ENCODE data around the gene TMEM272. TPM values are rescaled to one million over a fixed set of nuclear protein-coding genes. Genes with fewer than 3 reads are reported as not detected.

Gene TMEM272
- total RNA-seq, 1 experiment from 2014 or later = 0.17 TPM

DNA sequence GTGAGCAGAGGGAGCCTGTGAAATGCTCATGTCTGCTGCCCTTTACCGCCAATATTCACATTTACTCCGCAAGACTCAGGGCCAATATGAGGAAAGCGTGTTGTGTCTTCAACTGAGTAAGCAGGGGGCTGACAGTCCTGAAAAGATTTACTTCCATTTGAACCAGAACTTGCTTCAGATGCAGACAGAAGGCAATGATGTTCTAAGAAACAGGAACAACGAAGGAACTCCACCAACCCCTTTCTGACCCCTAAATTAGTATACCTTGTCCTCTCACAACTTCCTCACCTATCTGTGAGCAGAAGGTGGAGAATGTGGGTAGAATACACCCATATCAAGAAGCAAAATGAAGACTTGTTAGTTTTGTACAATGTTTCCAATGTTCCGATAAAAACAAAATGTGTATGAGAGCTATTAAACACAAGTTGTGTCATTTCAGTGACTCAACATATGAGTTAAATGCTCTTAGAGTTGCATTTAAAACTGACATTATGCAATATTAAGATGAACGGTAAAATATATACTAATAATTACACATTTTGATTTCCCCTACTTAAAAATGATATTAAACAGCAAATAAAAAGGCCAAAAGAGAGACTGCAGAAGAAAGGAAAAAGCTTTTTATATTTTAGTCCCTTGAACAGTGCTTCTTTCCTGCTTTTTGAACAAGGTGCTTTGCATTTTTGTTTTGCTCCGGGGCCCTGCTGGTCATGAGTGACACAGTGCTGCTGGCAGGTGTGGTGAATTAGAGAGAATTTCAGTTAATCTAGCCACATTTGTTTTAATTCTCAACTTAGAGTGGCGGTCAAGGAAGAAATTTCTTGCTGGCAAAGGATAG is 16.0 kb downstream of the TMEM272 start:
- intact Hi-C loops (cut with micrococcal nuclease) = no loop called here

DNA sequence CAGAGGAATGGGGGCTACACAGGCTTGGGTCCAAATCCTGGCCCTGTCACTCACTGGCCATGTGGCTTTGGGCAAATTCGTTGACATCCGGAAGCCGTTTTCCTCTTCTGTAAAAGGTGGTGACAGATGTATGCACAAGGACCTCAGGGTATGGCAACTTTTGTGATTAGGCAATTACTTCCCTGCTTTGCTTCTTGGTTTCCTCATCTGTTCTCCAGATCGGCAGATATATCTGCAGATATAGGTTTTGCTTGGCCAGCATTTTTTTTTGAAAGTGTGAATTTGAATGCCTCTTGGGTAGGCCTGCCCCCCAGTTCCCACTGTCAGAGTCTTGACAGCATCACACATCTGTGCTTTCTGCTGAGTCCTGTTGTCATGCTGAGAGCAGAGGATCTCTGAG is 17.7 kb downstream of the TMEM272 start:
- ChIA-PET POLR2A (no interaction called here), RAD21 (ENCODE audit: low non-redundant PET in 1 of 2, low total read pairs in 2 of 2, uncharacterized antibody in 2 of 2, unreplicated experiment in 2 of 2) (no interaction called here), CTCF (interaction anchor here (1.6 kb wide), 1 partner anchor 18 kb away, joined by 4 read pairs; the partner anchor contains the start of gene TMEM272)
- Histone ChIP-seq H3K4me2 (ENCODE audit: low read length) (no peak overlapping the region), H3K27me3 (ENCODE audit: insufficient read depth, low read length) (peaks cover 8% of the 10 kb centered on the region; the same call in 1 of the 2 replicates), H2AFZ (ENCODE audit: low read depth, low read length, poor library complexity, severe bottlenecking) (no peak overlapping the region), H3K9me2 (ENCODE audit: insufficient read depth) (no peaks in the 10 kb centered on the region), H3K4me3 (replicated peaks in 1 of 2; ENCODE audit: low read depth in 1 of 2, low read length in 2 of 2) (no peak overlapping the region), H4K20me1 (ENCODE audit: insufficient read depth) (no peaks in the 10 kb centered on the region), H3K36me3 (ENCODE audit: control insufficient read depth in 1 of 2, insufficient read depth in 2 of 2, low read length in 2 of 2) (no peaks in the 10 kb centered on the region), H3K27ac (ENCODE audit: low read depth, low read length) (no peak overlapping the region), H3K9me3 (ENCODE audit: control insufficient read depth in 1 of 2, insufficient read depth in 1 of 2, low read depth in 1 of 2, low read length in 2 of 2) (no peaks in the 10 kb centered on the region), H3K9ac (ENCODE audit: low read length) (no peak overlapping the region), H3K4me1 (ENCODE audit: control insufficient read depth in 1 of 2, insufficient read depth in 2 of 2, low read length in 2 of 2) (no peaks in the 10 kb centered on the region), H3K79me2 (ENCODE audit: insufficient read depth, low read length) (no peaks in the 10 kb centered on the region)
- ATAC-seq (no peak), DNase-seq (ENCODE audit: low read depth, low spot score) (no peak)
- intact Hi-C loops (cut with micrococcal nuclease) = no loop called here
- TF ChIP-seq EGR1 (IDR thresholded peaks at IDR 0.05; ENCODE audit: low read depth) (no peak), ATF3 (IDR thresholded peaks at IDR 0.05) (no peak), EZH2 (IDR thresholded peaks at IDR 0.05) (no peak), POLR2AphosphoS5 (IDR thresholded peaks at IDR 0.05; ENCODE audit: low read depth, low read length) (no peak), CBX3 (IDR thresholded peaks at IDR 0.05; ENCODE audit: low read depth) (no peak)
- BruUV-seq (replicated peaks) = no TSS peak

More for the DNA sequence above, 16.0 kb downstream of the TMEM272 start:
- no peak overlapping the region for H3K4me3 ChIP-seq (replicated peaks in 1 of 2; ENCODE audit: low read depth in 1 of 2, low read length in 2 of 2)
- H3K4me2 ChIP-seq (ENCODE audit: low read length) = no peak overlapping the region
- no peaks in the 10 kb centered on the region for H3K36me3 ChIP-seq (ENCODE audit: control insufficient read depth in 1 of 2, insufficient read depth in 2 of 2, low read length in 2 of 2)
- no peaks in the 10 kb centered on the region for H3K9me3 ChIP-seq (ENCODE audit: control insufficient read depth in 1 of 2, insufficient read depth in 1 of 2, low read depth in 1 of 2, low read length in 2 of 2)
- H3K9ac ChIP-seq (ENCODE audit: low read length) = no peak overlapping the region
- ChIA-PET CTCF (interaction anchor here (1.6 kb wide), 1 partner anchor 16 kb away, joined by 4 read pairs; the partner anchor contains the start of gene TMEM272), RAD21 (ENCODE audit: low non-redundant PET in 1 of 2, low total read pairs in 2 of 2, uncharacterized antibody in 2 of 2, unreplicated experiment in 2 of 2) (no interaction called here), POLR2A (no interaction called here)
- no peaks in the 10 kb centered on the region for H3K9me2 ChIP-seq (ENCODE audit: insufficient read depth)
- H3K27ac ChIP-seq (ENCODE audit: low read depth, low read length) = no peak overlapping the region
- H3K27me3 ChIP-seq (ENCODE audit: insufficient read depth, low read length) = peaks cover 12% of the 10 kb centered on the region; the same call in 1 of the 2 replicates
- ATAC-seq (no peak), DNase-seq (ENCODE audit: low read depth, low spot score) (no peak)
- no peak for TF ChIP-seq JUND (IDR thresholded peaks at IDR 0.05)
- H4K20me1 ChIP-seq (ENCODE audit: insufficient read depth) = no peaks in the 10 kb centered on the region
- no peaks in the 10 kb centered on the region for H3K79me2 ChIP-seq (ENCODE audit: insufficient read depth, low read length)
- no peak overlapping the region for H2AFZ ChIP-seq (ENCODE audit: low read depth, low read length, poor library complexity, severe bottlenecking)
- no peaks in the 10 kb centered on the region for H3K4me1 ChIP-seq (ENCODE audit: control insufficient read depth in 1 of 2, insufficient read depth in 2 of 2, low read length in 2 of 2)
- no TSS peak for BruUV-seq (replicated peaks)
